Calu3 (cell line): ENCODE data around the gene TRIOBP. TPM values are rescaled to one million over a fixed set of nuclear protein-coding genes. Genes with fewer than 3 reads are reported as not detected.
A peak's percentile ranks its signal among the peaks of the same experiment; 100 is the strongest.

Source experiments
- BruUV-seq: library from RNA; stranded (reverse); fragments of 400-500 nt; replicated peaks from 2 replicates; lab custom pipeline; 2021; lab: Mats Ljungman, UMichigan
- CTCF ChIA-PET: fragments of 300-600 bp; sonication (Branson Sonifier 250); formaldehyde crosslinking; loops from one replicate; lab custom pipeline; 2022; ENCODE audit warnings: antibody characterized with exemption; lab: Charles Lee
- DNase-seq: peaks from one replicate; pipeline ENCODE4 v3.0.0; 2022
- H3K27ac Mint-ChIP-seq: one replicate; pipeline ENCODE4 v1.8.0; 2022; ENCODE audit warnings: mixed read lengths; ENCODE audit not compliant: unreplicated experiment
- H3K27me3 Mint-ChIP-seq: one replicate; pipeline ENCODE4 v1.8.0; 2022; ENCODE audit warnings: mixed read lengths; ENCODE audit not compliant: unreplicated experiment
- H3K36me3 Mint-ChIP-seq: one replicate; pipeline ENCODE4 v1.8.0; 2022; ENCODE audit warnings: mild to moderate bottlenecking, moderate library complexity, mixed read lengths; ENCODE audit not compliant: insufficient read depth, unreplicated experiment
- H3K4me1 Mint-ChIP-seq: one replicate; pipeline ENCODE4 v1.8.0; 2022; ENCODE audit warnings: mild to moderate bottlenecking, low read depth, mixed read lengths; ENCODE audit not compliant: unreplicated experiment
- H3K4me3 Mint-ChIP-seq: one replicate; pipeline ENCODE4 v1.8.0; 2022; ENCODE audit warnings: mild to moderate bottlenecking, low read depth, moderate library complexity, mixed read lengths; ENCODE audit not compliant: unreplicated experiment
- H3K9me3 Mint-ChIP-seq: one replicate; pipeline ENCODE4 v1.8.0; 2022; ENCODE audit warnings: low read depth, mixed read lengths; ENCODE audit not compliant: unreplicated experiment
- intact Hi-C: fragments of 100-400 bp; cut with micrococcal nuclease; formaldehyde crosslinking; loops from one replicate; pipeline ENCODE4 v1.10.0; 2022; ENCODE audit not compliant: unreplicated experiment
- total RNA-seq: library from RNA; stranded (reverse); gene quantifications from 2 replicates; pipeline ENCODE4 v1.2.3, GENCODE V29; 2022
- TF ChIP-seq, protein P1 (sequence below): fragments of 200-600 bp; IDR thresholded peaks from one replicate; pipeline ENCODE4 v1.8.0; 2022; ENCODE audit warnings: antibody characterized with exemption; ENCODE audit not compliant: unreplicated experiment

TRIOBP gene
- total RNA-seq, 1 experiment from 2014 or later, result 85.3 TPM

DNA sequence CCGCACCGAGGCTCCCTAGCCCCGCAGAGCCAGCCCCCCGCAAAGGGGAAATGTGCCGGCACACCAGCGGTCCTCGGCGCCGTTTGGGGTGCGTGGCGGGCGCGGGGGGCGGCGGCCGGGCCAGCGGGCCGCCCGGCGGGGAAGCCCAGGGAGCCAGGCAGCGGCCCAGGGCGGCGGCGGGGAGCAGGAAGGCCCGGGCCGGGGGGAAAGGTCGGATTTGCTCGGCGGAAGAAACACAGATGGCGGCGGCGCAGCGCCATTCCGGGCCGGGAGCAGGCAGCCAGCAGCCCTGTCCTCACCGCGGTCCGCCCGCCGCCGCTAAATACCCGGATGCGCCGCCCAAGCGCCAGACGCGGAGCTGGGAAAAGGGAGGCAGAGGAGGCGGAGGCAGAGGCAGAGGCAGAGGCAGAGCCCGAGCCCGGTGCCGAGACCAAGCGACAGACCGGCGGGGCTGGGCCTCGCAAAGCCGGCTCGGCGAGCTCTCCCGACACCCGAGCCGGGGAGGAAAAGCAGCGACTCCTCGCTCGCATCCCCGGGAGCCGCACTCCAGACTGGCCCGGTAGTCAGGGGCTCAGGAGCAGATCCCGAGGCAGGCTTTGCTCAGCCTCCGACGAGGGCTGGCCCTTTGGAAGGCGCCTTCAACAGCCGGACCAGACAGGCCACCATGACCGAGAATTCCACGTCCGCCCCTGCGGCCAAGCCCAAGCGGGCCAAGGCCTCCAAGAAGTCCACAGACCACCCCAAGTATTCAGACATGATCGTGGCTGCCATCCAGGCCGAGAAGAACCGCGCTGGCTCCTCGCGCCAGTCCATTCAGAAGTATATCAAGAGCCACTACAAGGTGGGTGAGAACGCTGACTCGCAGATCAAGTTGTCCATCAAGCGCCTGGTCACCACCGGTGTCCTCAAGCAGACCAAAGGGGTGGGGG, 108.3 kb downstream of the TRIOBP start:
- Mint-ChIP-seq H3K27me3 (peaks cover 16% of the 10 kb centered on the region), H3K4me1 (peaks cover 16% of the 10 kb centered on the region), H3K4me3 (peak overlapping the region; percentile 90), H3K9me3 (no peaks in the 10 kb centered on the region), H3K36me3 (peaks cover 63% of the 10 kb centered on the region), H3K27ac (peak overlapping the region; percentile 86)
- intact Hi-C loops, result no loop called here
- TF ChIP-seq, protein P1, sequence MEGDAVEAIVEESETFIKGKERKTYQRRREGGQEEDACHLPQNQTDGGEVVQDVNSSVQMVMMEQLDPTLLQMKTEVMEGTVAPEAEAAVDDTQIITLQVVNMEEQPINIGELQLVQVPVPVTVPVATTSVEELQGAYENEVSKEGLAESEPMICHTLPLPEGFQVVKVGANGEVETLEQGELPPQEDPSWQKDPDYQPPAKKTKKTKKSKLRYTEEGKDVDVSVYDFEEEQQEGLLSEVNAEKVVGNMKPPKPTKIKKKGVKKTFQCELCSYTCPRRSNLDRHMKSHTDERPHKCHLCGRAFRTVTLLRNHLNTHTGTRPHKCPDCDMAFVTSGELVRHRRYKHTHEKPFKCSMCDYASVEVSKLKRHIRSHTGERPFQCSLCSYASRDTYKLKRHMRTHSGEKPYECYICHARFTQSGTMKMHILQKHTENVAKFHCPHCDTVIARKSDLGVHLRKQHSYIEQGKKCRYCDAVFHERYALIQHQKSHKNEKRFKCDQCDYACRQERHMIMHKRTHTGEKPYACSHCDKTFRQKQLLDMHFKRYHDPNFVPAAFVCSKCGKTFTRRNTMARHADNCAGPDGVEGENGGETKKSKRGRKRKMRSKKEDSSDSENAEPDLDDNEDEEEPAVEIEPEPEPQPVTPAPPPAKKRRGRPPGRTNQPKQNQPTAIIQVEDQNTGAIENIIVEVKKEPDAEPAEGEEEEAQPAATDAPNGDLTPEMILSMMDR, result no peak
- CTCF ChIA-PET, result no interaction called here
- peak; percentile 93 for DNase-seq
- no TSS peak for BruUV-seq

DNA sequence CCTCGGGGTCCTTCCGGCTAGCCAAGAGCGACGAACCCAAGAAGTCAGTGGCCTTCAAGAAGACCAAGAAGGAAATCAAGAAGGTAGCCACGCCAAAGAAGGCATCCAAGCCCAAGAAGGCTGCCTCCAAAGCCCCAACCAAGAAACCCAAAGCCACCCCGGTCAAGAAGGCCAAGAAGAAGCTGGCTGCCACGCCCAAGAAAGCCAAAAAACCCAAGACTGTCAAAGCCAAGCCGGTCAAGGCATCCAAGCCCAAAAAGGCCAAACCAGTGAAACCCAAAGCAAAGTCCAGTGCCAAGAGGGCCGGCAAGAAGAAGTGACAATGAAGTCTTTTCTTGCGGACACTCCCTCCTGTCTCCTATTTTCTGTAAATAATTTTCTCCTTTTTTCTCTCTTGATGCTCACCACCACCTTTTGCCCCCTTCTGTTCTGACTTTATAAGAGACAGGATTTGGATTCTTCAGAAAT, 109.0 kb downstream of the TRIOBP start:
- intact Hi-C loops, result no loop called here
- Mint-ChIP-seq H3K9me3 (no peaks in the 10 kb centered on the region), H3K4me1 (peaks cover 16% of the 10 kb centered on the region), H3K27me3 (peaks cover 16% of the 10 kb centered on the region), H3K27ac (peak overlapping the region; percentile 86), H3K4me3 (peak overlapping the region; percentile 90), H3K36me3 (peaks cover 63% of the 10 kb centered on the region)
- DNase-seq, result no peak
- no TSS peak for BruUV-seq
- CTCF ChIA-PET, result no interaction called here
- TF ChIP-seq, protein P1, result no peak

DNA sequence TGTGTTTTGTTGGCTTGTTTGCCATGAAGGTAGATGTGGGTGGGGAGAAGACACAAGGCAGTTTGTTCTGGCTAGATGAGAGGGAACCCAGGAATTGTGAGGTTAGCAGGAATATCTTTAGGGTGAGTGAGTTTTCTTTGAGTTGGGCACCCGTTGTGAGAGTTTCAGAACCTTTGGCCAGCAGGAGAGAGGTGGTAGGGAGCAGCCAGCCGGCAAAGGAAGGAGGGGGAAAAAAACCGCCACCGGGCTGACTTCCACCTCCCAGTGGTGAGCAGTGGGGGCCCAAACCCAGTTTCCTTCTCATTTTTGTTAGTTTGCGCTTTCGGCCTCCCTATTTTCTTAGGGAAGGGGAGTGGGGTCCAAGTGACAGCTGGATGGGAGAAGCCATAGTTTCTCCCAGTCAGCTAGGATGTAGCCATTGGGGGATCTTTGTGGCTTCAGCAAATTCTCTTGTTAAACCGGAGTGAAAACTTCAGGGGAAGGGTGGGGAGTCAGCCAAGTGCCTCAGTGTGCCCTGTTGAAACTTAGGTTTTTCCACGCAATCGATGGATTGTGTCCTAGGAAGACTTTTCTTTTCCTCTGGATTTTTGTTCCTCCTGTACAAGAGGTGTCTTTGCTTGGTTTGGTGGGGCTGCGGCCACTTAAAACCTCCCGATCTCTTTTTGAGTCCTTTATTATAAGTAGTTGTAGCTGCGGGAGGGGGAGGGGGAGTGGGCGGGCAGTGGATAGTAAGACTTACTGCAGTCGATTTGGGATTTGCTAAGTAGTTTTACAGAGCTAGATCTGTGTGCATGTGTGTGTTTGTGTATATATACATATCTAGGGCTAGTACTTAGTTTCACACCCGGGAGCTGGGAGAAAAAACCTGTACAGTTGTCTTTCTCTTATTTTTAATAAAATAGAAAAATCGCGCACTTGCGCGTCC, 109.8 kb downstream of the TRIOBP start:
- intact Hi-C loops, result no loop called here
- H3K4me1 Mint-ChIP-seq, result peaks cover 16% of the 10 kb centered on the region
- H3K27me3 Mint-ChIP-seq, result peaks cover 16% of the 10 kb centered on the region
- TF ChIP-seq, protein P1, result no peak
- no peaks in the 10 kb centered on the region for H3K9me3 Mint-ChIP-seq
- peak overlapping the region; percentile 86 for H3K27ac Mint-ChIP-seq
- no peak for DNase-seq
- CTCF ChIA-PET, result interaction anchor here (0.7 to 1.1 kb wide), 7 partner anchors 11 to 428 kb away, joined by 3 to 26 read pairs (median 6); partner anchors contain the start of genes ANKRD54 and NOL12
- peaks cover 63% of the 10 kb centered on the region for H3K36me3 Mint-ChIP-seq
- peak overlapping the region; percentile 90 for H3K4me3 Mint-ChIP-seq
- TSS peak; percentile 70 for BruUV-seq
